ENCODE data around the gene FASN.

Gene FASN

DNA sequence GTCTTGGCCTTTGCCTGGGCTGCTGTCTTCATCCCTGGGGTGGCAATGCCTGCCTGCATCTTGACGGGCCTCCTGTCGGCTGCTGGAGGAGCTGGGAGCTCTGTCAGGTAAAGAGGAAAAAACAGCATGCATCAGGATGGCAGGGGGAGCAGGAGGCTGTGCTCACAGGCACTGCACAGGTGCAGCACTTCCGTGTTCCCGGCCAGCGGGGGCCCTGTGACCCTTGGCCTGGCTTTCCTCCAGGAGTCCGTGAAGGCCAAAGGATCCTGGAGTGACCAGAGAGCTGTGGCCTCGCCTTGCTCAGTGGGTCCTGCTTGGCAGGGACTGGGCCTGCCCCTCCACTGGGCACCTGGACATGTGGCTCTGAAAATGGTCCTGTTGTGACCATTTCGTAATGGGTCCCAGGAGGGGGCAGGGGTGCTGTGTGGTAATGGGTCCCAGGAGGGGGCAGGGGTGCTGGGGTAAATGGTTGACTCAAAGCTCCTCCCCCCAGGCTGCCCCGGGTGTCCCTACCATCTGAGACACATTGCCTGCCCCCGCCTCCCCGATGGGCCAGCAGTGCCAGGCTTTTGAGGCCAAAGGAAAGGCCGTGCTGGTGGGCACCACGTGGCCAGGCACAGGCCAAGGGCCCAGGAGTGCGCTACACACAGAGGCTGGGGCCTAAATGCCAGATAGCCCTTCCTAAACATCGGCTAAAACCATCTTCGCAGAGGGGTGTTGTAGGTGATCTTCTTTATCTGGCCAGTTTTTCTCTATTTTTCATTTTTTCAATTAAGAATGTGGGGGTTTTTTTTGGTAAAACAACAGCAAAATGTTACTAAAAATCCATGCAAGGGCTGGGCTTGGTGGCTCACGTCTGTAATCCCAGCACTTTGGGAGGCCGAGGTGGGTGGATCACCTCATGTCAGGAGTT, 4.0 kb upstream of the FASN start:
- Histone ChIP-seq H3K4me3 (ENCODE audit: low read depth in 1 of 2, low read length in 2 of 2) (no peak overlapping the region), H3K4me1 (ENCODE audit: control insufficient read depth in 1 of 2, insufficient read depth in 2 of 2, low read length in 2 of 2) (peaks cover 37 to 44% of the 10 kb centered on the region in 2 donors), H3K27ac (ENCODE audit: low read depth, low read length) (no peak overlapping the region), H3K36me3 (ENCODE audit: control insufficient read depth in 1 of 2, insufficient read depth in 2 of 2, low read length in 2 of 2) (no peaks in the 10 kb centered on the region), H3K27me3 (ENCODE audit: control insufficient read depth in 1 of 2, insufficient read depth in 2 of 2, low read length in 2 of 2) (no peaks in the 10 kb centered on the region), H3K9me3 (ENCODE audit: control insufficient read depth in 1 of 2, low read length in 2 of 2) (no peaks in the 10 kb centered on the region), H3K9ac (ENCODE audit: low read depth in 1 of 2, low read length in 2 of 2) (peak overlapping the region in 1 of 2 donors; percentile 2)

DNA sequence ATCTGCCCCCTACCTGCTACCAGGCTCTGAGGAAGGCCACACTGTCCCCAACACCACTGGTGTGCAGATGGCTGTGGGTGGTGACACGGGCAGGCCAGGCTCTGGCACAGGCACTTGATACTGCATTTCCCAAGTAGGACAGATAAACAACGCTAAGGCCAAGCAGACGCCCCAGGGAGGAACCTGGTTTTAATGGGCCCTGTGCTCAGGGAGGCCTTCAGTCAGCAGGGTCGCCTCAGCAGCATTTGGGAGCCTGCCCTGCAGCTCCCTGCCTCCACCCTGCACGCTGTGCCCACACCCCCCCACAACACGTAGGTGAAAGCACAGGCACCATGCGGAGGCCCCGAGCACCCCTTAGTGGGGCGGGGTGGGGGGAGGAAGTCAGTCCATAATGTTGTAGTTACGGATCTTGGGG, 3.3 kb upstream of the FASN start:
- H3K27ac ChIP-seq (ENCODE audit: low read depth, low read length): no peak overlapping the region
- no peaks in the 10 kb centered on the region for H3K36me3 ChIP-seq (ENCODE audit: control insufficient read depth in 1 of 2, insufficient read depth in 2 of 2, low read length in 2 of 2)
- H3K4me1 ChIP-seq (ENCODE audit: control insufficient read depth in 1 of 2, insufficient read depth in 2 of 2, low read length in 2 of 2): peaks cover 37 to 42% of the 10 kb centered on the region in 2 donors
- H3K4me3 ChIP-seq (ENCODE audit: low read depth in 1 of 2, low read length in 2 of 2): no peak overlapping the region
- no peaks in the 10 kb centered on the region for H3K9me3 ChIP-seq (ENCODE audit: control insufficient read depth in 1 of 2, low read length in 2 of 2)
- no peaks in the 10 kb centered on the region for H3K27me3 ChIP-seq (ENCODE audit: control insufficient read depth in 1 of 2, insufficient read depth in 2 of 2, low read length in 2 of 2)
- peak overlapping the region in 1 of 2 donors; percentile 2 for H3K9ac ChIP-seq (ENCODE audit: low read depth in 1 of 2, low read length in 2 of 2)

DNA sequence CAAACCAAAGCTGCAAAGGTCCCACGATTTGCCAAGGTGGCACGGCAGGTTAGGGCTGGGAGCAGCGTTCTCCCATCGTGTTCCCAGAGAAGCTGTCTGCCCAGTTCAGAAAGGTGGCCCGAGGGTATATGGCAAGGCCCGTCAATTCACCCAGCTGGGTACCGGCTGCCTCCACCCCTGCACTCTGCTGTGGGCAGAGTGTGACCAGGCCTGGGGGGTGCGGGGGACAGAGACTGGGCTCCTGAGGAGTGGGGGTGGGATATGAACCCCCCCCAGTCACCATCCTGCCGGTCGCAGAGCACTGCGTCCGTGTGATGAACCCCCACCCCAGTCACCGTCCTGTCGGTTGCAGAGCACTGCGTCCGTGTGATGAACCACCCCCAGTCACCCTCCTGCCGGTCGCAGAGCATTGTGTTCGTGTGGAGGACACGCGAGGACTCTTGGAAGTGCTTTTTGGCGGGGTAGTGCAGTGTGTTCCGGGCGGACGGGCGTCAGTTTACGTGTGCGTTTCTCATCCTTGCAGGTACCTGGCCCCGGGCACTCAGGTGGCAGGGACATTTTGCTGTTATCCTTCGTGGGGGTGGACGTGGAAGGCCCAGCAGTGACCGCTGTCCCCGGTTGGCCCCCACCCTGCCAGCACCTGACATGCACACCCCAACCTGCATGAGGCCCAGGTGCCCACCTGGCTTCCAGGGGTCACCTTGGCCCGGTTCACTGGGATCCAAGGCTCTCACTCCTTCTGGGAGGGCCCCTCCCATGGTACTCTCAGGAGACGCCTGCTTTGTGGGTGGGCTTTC, 2.7 kb upstream of the FASN start:
- peaks cover 34 to 37% of the 10 kb centered on the region in 2 donors for H3K4me1 ChIP-seq (ENCODE audit: control insufficient read depth in 1 of 2, insufficient read depth in 2 of 2, low read length in 2 of 2)
- no peak overlapping the region for H3K4me3 ChIP-seq (ENCODE audit: low read depth in 1 of 2, low read length in 2 of 2)
- H3K27ac ChIP-seq (ENCODE audit: low read depth, low read length): no peak overlapping the region
- H3K36me3 ChIP-seq (ENCODE audit: control insufficient read depth in 1 of 2, insufficient read depth in 2 of 2, low read length in 2 of 2): peaks cover 0 to 6% of the 10 kb centered on the region in 2 donors
- H3K27me3 ChIP-seq (ENCODE audit: control insufficient read depth in 1 of 2, insufficient read depth in 2 of 2, low read length in 2 of 2): no peaks in the 10 kb centered on the region
- H3K9ac ChIP-seq (ENCODE audit: low read depth in 1 of 2, low read length in 2 of 2): peak overlapping the region in 1 of 2 donors; percentile 18
- no peaks in the 10 kb centered on the region for H3K9me3 ChIP-seq (ENCODE audit: control insufficient read depth in 1 of 2, low read length in 2 of 2)

DNA sequence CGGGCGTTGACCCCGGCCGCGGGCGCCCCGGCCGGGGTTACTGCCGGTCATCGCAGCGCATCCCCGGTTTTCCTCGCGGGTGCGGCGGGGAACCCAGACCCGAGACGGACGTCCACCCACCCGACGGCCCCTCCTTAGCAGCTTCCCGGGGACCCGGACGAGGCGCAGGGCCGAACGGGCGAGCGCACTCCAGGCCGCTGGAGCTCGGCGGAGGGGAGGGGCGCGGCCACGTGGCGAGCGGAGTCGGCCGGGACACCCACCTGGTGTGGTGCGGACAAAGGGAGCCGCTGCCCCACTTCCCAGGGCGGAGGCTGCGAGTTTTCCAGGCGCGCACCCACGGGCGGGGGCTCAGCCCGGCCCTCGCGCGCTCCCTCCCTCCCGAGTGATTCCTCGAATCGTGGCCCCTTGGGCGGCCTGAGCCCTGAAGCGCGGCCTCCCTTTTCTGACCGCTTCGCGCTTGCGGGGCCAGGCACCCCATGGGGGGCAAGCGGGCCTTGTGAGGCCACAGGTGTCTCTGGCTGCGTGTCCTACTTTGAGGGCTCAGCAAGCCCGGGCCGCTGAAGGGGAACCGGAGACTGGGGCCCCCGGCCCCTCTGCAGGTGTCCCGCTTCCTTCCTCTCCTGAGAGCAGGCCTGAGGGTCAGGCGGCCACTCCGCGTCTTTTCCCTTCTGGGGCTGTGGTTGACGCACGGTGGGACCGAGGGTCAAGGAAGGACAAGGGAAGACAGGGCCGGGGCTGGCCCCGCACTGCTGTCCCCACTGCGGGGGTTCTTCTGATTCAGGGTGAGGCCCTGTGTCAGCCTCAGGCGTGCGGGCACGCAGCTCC, 1.1 kb upstream of the FASN start:
- Histone ChIP-seq H3K27ac (ENCODE audit: low read depth, low read length) (peak overlapping the region; percentile 70), H3K36me3 (ENCODE audit: control insufficient read depth in 1 of 2, insufficient read depth in 2 of 2, low read length in 2 of 2) (peaks cover 0 to 16% of the 10 kb centered on the region in 2 donors), H3K9ac (ENCODE audit: low read depth in 1 of 2, low read length in 2 of 2) (peak overlapping the region; percentile 47 to 63), H3K9me3 (ENCODE audit: control insufficient read depth in 1 of 2, low read length in 2 of 2) (no peaks in the 10 kb centered on the region), H3K4me3 (ENCODE audit: low read depth in 1 of 2, low read length in 2 of 2) (peak overlapping the region; percentile 60 to 68), H3K4me1 (ENCODE audit: control insufficient read depth in 1 of 2, insufficient read depth in 2 of 2, low read length in 2 of 2) (peaks cover 30 to 31% of the 10 kb centered on the region in 2 donors), H3K27me3 (ENCODE audit: control insufficient read depth in 1 of 2, insufficient read depth in 2 of 2, low read length in 2 of 2) (no peaks in the 10 kb centered on the region)

DNA sequence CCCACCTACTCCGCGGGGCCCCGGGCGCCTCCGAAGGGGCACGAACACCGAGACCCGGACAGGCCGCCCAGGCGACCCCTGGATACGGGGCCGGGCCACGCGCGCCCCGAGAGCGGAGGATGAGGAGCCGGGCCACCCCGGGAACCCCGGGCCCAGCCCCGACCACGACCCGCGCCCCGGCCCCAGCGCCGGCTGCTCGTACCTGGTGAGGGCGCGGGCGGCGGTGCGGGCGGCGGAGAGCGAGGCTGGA, 192 bp downstream of the FASN start:
- H3K27me3 ChIP-seq (ENCODE audit: control insufficient read depth in 1 of 2, insufficient read depth in 2 of 2, low read length in 2 of 2): no peaks in the 10 kb centered on the region
- no peaks in the 10 kb centered on the region for H3K9me3 ChIP-seq (ENCODE audit: control insufficient read depth in 1 of 2, low read length in 2 of 2)
- H3K9ac ChIP-seq (ENCODE audit: low read depth in 1 of 2, low read length in 2 of 2): peak overlapping the region; percentile 68 to 76
- H3K36me3 ChIP-seq (ENCODE audit: control insufficient read depth in 1 of 2, insufficient read depth in 2 of 2, low read length in 2 of 2): peaks cover 0 to 28% of the 10 kb centered on the region in 2 donors
- peaks cover 27 to 28% of the 10 kb centered on the region in 2 donors for H3K4me1 ChIP-seq (ENCODE audit: control insufficient read depth in 1 of 2, insufficient read depth in 2 of 2, low read length in 2 of 2)
- H3K4me3 ChIP-seq (ENCODE audit: low read depth in 1 of 2, low read length in 2 of 2): peak overlapping the region; percentile 63 to 77
- peak overlapping the region; percentile 75 for H3K27ac ChIP-seq (ENCODE audit: low read depth, low read length)

DNA sequence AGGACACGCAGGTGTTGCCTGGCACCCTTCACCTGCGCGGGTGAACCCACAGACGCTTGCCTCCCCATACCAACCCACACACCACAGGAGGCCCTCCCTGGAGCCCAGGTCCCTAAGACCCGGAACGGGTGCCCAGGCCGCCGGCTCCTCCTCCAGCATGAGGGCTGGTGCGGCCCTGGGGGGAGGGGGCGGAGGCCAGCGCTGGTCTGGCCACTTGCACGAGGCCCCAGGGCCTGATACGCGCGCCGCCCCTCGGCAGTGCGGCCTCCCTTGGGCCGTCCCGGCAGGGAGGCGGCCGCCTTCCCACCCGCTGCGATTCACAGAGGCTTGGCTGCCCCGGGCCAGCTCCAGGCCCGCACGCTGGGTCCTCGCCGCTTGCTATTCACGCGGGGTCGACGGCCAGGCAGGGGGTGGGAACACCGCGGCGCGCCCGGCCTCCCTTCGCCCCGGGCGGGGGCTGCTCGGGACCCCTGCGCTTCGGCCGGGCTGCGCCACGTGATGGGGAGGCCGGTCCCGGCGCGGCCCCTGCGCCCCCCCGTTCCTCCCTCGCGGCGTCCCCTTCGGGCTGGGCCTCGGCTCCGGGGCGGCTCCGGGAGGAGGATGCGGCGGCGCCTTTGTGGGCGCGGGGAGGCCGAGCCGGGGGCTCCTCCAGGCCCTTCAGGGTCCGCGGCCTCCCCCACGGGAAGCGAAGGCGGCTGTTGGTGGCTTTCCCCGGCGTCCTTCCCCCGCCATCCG, 685 bp downstream of the FASN start:
- Histone ChIP-seq H3K9me3 (ENCODE audit: control insufficient read depth in 1 of 2, low read length in 2 of 2) (no peaks in the 10 kb centered on the region), H3K36me3 (ENCODE audit: control insufficient read depth in 1 of 2, insufficient read depth in 2 of 2, low read length in 2 of 2) (peaks cover 0 to 28% of the 10 kb centered on the region in 2 donors), H3K4me1 (ENCODE audit: control insufficient read depth in 1 of 2, insufficient read depth in 2 of 2, low read length in 2 of 2) (peaks cover 27 to 28% of the 10 kb centered on the region in 2 donors)

DNA sequence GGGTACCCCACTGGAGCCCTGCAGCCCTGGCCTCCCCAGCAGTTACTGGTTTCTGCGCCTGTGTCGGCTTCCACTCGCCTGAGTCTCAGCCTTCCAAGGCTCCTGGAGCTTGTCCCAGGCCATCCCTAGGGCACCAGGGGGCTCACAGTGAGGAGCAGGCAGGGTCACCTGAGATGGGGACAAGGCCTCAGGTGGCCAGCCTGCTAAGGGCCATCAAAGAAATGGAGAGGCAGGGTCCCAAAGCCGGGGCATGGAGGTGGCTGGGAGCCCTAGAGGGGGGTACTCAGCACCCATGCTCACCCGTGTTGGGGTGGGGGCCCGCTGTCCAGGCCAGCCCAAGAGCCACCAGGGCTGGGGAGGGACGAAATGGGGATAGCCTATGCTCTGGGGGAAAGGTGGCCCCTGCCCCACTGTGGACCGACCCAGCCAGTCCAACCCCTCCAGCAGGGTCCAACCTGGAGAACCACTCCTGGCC, 1.3 kb downstream of the FASN start:
- no peak overlapping the region for H3K27ac ChIP-seq (ENCODE audit: low read depth, low read length)
- peak overlapping the region; percentile 63 to 77 for H3K4me3 ChIP-seq (ENCODE audit: low read depth in 1 of 2, low read length in 2 of 2)
- H3K36me3 ChIP-seq (ENCODE audit: control insufficient read depth in 1 of 2, insufficient read depth in 2 of 2, low read length in 2 of 2): peaks cover 0 to 34% of the 10 kb centered on the region in 2 donors
- H3K27me3 ChIP-seq (ENCODE audit: control insufficient read depth in 1 of 2, insufficient read depth in 2 of 2, low read length in 2 of 2): no peaks in the 10 kb centered on the region
- peak overlapping the region; percentile 68 to 76 for H3K9ac ChIP-seq (ENCODE audit: low read depth in 1 of 2, low read length in 2 of 2)
- H3K4me1 ChIP-seq (ENCODE audit: control insufficient read depth in 1 of 2, insufficient read depth in 2 of 2, low read length in 2 of 2): peaks cover 25 to 27% of the 10 kb centered on the region in 2 donors
- H3K9me3 ChIP-seq (ENCODE audit: control insufficient read depth in 1 of 2, low read length in 2 of 2): no peaks in the 10 kb centered on the region

More for the DNA sequence above, 685 bp downstream of the FASN start:
- Histone ChIP-seq H3K27me3 (ENCODE audit: control insufficient read depth in 1 of 2, insufficient read depth in 2 of 2, low read length in 2 of 2) (no peaks in the 10 kb centered on the region), H3K4me3 (ENCODE audit: low read depth in 1 of 2, low read length in 2 of 2) (peak overlapping the region; percentile 63 to 77), H3K9ac (ENCODE audit: low read depth in 1 of 2, low read length in 2 of 2) (peak overlapping the region; percentile 68 to 76), H3K27ac (ENCODE audit: low read depth, low read length) (peak overlapping the region; percentile 75)

DNA sequence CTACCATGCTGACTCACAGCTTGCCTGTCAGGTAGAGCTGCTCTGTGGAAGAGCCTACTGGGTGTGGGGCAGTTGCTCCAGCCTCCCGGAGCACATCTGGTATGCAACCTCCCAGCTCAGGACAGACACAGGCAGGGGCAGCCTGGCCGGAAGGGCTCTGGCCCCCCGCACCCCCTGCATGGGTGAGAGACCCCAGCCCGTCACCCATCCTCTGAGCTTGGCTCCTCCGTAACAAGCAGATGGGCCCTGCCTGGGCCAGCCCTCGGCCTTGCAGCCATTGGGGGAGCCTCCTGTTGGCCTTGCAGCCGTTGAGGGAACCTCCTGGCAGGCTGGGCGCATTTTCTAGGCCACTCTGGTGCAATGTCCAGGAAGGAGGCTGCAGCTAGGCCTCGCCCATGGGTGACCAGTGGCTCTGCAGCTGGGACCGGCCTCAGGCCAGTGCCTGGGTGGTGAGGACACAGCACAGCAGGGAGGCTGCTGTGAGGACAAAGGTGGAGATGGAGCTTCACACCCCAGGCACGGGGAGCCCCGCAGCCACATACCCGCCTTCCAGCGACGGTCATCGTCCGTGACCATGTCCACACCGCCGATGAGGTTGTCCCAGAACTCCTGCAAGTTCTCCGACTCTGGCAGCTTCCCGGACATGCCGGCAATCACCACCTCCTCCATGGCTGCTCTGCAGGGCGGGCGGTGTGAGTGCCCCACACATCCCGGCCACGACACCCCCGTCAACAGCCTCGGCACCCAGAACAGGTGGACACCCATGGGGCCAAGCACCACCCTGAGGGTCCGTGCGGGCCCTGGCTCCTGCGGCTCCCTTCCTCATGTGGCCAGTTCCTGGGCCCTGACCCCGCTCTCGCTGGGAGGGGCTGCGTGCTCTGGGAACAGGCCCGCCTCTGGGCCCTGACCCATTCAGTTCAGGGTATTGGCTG, 2.0 kb downstream of the FASN start:
- Histone ChIP-seq H3K27ac (ENCODE audit: low read depth, low read length) (no peak overlapping the region), H3K36me3 (ENCODE audit: control insufficient read depth in 1 of 2, insufficient read depth in 2 of 2, low read length in 2 of 2) (peaks cover 0 to 41% of the 10 kb centered on the region in 2 donors), H3K4me3 (ENCODE audit: low read depth in 1 of 2, low read length in 2 of 2) (peak overlapping the region; percentile 63 to 77), H3K27me3 (ENCODE audit: control insufficient read depth in 1 of 2, insufficient read depth in 2 of 2, low read length in 2 of 2) (no peaks in the 10 kb centered on the region), H3K4me1 (ENCODE audit: control insufficient read depth in 1 of 2, insufficient read depth in 2 of 2, low read length in 2 of 2) (peaks cover 20 to 23% of the 10 kb centered on the region in 2 donors), H3K9ac (ENCODE audit: low read depth in 1 of 2, low read length in 2 of 2) (peak overlapping the region in 1 of 2 donors; percentile 76), H3K9me3 (ENCODE audit: control insufficient read depth in 1 of 2, low read length in 2 of 2) (no peaks in the 10 kb centered on the region)

Data from duodenal mucosa (tissue), 2 donors.